ENCODE data around the gene KDM7A. TPM values are rescaled to one million over a fixed set of nuclear protein-coding genes. Genes with fewer than 3 reads are reported as not detected.

Gene KDM7A
- total RNA-seq, 1 experiment from 2014 or later, result 1.5 TPM

GRCh38 chr7:140069298-140069949, 107.4 kb downstream of the KDM7A start:
- H3K27me3 ChIP-seq (ENCODE audit: insufficient read depth, low read depth), result no peaks in the 10 kb centered on the region
- intact Hi-C loops (cut with micrococcal nuclease; ENCODE audit: unreplicated experiment), result loop anchor here (10.0 kb wide), 1 partner anchor 245 kb away; no protein-coding TSS in a partner anchor
- ChIA-PET CTCF (no interaction called here), POLR2A (ENCODE audit: unreplicated experiment) (no interaction called here)
- H3K27ac ChIP-seq, result no peak overlapping the region
- H3K36me3 ChIP-seq (ENCODE audit: low read depth), result no peaks in the 10 kb centered on the region
- H3K9me3 ChIP-seq (ENCODE audit: insufficient read depth, low read depth), result peaks cover 21% of the 10 kb centered on the region
- H4K20me1 ChIP-seq (ENCODE audit: insufficient read depth), result no peaks in the 10 kb centered on the region
- BruUV-seq (replicated peaks), result no TSS peak
- H2AFZ ChIP-seq, result no peak overlapping the region
- no peaks in the 10 kb centered on the region for H3K4me1 ChIP-seq (replicated peaks; ENCODE audit: insufficient read depth)
- no peak for DNase-seq
- no peak for TF ChIP-seq EZH2 (IDR thresholded peaks at IDR 0.05; ENCODE audit: low read depth)
- TF ChIP-seq, protein P1, sequence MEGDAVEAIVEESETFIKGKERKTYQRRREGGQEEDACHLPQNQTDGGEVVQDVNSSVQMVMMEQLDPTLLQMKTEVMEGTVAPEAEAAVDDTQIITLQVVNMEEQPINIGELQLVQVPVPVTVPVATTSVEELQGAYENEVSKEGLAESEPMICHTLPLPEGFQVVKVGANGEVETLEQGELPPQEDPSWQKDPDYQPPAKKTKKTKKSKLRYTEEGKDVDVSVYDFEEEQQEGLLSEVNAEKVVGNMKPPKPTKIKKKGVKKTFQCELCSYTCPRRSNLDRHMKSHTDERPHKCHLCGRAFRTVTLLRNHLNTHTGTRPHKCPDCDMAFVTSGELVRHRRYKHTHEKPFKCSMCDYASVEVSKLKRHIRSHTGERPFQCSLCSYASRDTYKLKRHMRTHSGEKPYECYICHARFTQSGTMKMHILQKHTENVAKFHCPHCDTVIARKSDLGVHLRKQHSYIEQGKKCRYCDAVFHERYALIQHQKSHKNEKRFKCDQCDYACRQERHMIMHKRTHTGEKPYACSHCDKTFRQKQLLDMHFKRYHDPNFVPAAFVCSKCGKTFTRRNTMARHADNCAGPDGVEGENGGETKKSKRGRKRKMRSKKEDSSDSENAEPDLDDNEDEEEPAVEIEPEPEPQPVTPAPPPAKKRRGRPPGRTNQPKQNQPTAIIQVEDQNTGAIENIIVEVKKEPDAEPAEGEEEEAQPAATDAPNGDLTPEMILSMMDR (conservative IDR thresholded peaks at IDR 0.05), result no peak
- no peaks in the 10 kb centered on the region for H3K79me2 ChIP-seq (ENCODE audit: low read depth)
- H3F3A ChIP-seq (ENCODE audit: insufficient read depth, low read depth), result no peaks in the 10 kb centered on the region
- no peak overlapping the region for H3K4me3 ChIP-seq
- no peak overlapping the region for H3K4me2 ChIP-seq
- H3K9me2 ChIP-seq (ENCODE audit: insufficient read depth), result no peaks in the 10 kb centered on the region

DNA sequence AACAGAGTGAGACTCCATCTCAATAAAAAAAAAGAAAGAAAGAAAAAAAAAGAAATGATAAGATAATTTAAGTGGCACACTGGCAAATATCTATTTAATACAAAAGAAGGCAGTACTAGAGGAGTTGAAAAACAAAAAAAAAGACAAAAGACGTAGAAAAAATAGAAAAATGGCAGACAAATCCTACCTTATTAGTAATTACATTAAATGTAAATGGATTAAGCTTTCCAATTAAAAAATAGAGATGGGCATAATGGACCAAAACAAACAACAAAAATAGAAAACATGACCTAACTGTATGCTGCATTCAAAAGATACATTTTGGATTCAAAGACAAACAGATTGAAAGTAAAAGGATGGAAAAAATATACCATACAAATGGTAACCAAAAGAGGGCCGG, 108.8 kb downstream of the KDM7A start:
- Histone ChIP-seq H3F3A (ENCODE audit: insufficient read depth, low read depth) (no peaks in the 10 kb centered on the region), H2AFZ (no peak overlapping the region), H3K36me3 (ENCODE audit: low read depth) (no peaks in the 10 kb centered on the region), H3K27ac (no peak overlapping the region), H3K4me2 (no peak overlapping the region), H3K27me3 (ENCODE audit: insufficient read depth, low read depth) (no peaks in the 10 kb centered on the region), H3K4me3 (no peak overlapping the region), H4K20me1 (ENCODE audit: insufficient read depth) (no peaks in the 10 kb centered on the region), H3K9me3 (ENCODE audit: insufficient read depth, low read depth) (peaks cover 21% of the 10 kb centered on the region), H3K9me2 (ENCODE audit: insufficient read depth) (no peaks in the 10 kb centered on the region), H3K4me1 (replicated peaks; ENCODE audit: insufficient read depth) (no peaks in the 10 kb centered on the region), H3K79me2 (ENCODE audit: low read depth) (no peaks in the 10 kb centered on the region)
- no TSS peak for BruUV-seq (replicated peaks)
- intact Hi-C loops (cut with micrococcal nuclease; ENCODE audit: unreplicated experiment), result loop anchor here (10.0 kb wide), 1 partner anchor 247 kb away; no protein-coding TSS in a partner anchor
- TF ChIP-seq, protein P1 (conservative IDR thresholded peaks at IDR 0.05), result no peak
- no peak for TF ChIP-seq EZH2 (IDR thresholded peaks at IDR 0.05; ENCODE audit: low read depth)
- POLR2A ChIA-PET (ENCODE audit: unreplicated experiment), result interaction anchor here (0.6 kb wide), 1 partner anchor 511 kb away, joined by 3 read pairs; no protein-coding TSS in a partner anchor
- DNase-seq, result no peak
- CTCF ChIA-PET, result no interaction called here

GRCh38 chr7:140067052-140067451, 109.7 kb downstream of the KDM7A start:
- 0 out of 2 replicates have a peak, but pooled peaks cover 1% of the 10 kb centered on the region for H3K4me1 ChIP-seq (replicated peaks; ENCODE audit: insufficient read depth)
- no peak overlapping the region for H2AFZ ChIP-seq
- H3K79me2 ChIP-seq (ENCODE audit: low read depth), result no peaks in the 10 kb centered on the region
- intact Hi-C loops (cut with micrococcal nuclease; ENCODE audit: unreplicated experiment), result loop anchor here (10.0 kb wide), 1 partner anchor 248 kb away; no protein-coding TSS in a partner anchor
- no peak overlapping the region for H3K27ac ChIP-seq
- H3K36me3 ChIP-seq (ENCODE audit: low read depth), result no peaks in the 10 kb centered on the region
- no TSS peak for BruUV-seq (replicated peaks)
- peaks cover 21% of the 10 kb centered on the region for H3K9me3 ChIP-seq (ENCODE audit: insufficient read depth, low read depth)
- DNase-seq, result no peak
- no peaks in the 10 kb centered on the region for H4K20me1 ChIP-seq (ENCODE audit: insufficient read depth)
- no peak overlapping the region for H3K4me2 ChIP-seq
- H3K9me2 ChIP-seq (ENCODE audit: insufficient read depth), result no peaks in the 10 kb centered on the region
- no peaks in the 10 kb centered on the region for H3K27me3 ChIP-seq (ENCODE audit: insufficient read depth, low read depth)
- H3F3A ChIP-seq (ENCODE audit: insufficient read depth, low read depth), result no peaks in the 10 kb centered on the region
- POLR2A ChIA-PET (ENCODE audit: unreplicated experiment), result no interaction called here
- H3K4me3 ChIP-seq, result no peak overlapping the region
- TF ChIP-seq, protein P1 (conservative IDR thresholded peaks at IDR 0.05), result no peak
- TF ChIP-seq EZH2 (IDR thresholded peaks at IDR 0.05; ENCODE audit: low read depth), result no peak
- CTCF ChIA-PET, result no interaction called here

Data from PC-9 (cell line).